Measurements from ENCODE around the gene FAR2.

- TF ChIP-seq GATA3 (IDR thresholded peaks at IDR 0.05; ENCODE audit: low read depth, low read length) (no peak), GATA2 (IDR thresholded peaks at IDR 0.05; ENCODE audit: low read depth, low read length) (no peak)
Measured at GRCh38 chr12:29270446-29270845, 121.4 kb downstream of the FAR2 start.
